Transverse colon (tissue), 4 donors: ENCODE data around the gene ADCY9. TPM values are rescaled to one million over a fixed set of nuclear protein-coding genes. Genes with fewer than 3 reads are reported as not detected.

Experiments
- DNase-seq: peaks from one replicate; pipeline ENCODE4 v3.0.0-alpha.2; 2019
- H3K27ac ChIP-seq, 4 donors: fragments of 200-600 bp; sonication (generic); 2 replicates each; pipeline ENCODE4 v1.5.1; 2016 to 2018; ENCODE audit warnings: inconsistent platforms in 4 of 4
- H3K27me3 ChIP-seq: fragments of 200-600 bp; sonication (generic); 2 replicates; pipeline ENCODE4 v1.5.1; 2017; ENCODE audit warnings: inconsistent platforms
- H3K36me3 ChIP-seq, 4 donors: fragments of 200-600 bp; sonication (generic); 2 replicates each; pipeline ENCODE4 v1.5.1; 2017 to 2019; ENCODE audit warnings: inconsistent platforms in 4 of 4
- H3K4me1 ChIP-seq, 4 donors: fragments of 200-600 bp; sonication (generic); 2 replicates each; pipeline ENCODE4 v1.5.1; 2017 to 2020; ENCODE audit warnings: inconsistent platforms in 4 of 4
- H3K4me3 ChIP-seq, 4 donors: fragments of 200-600 bp; sonication (generic); 1 replicate in 1 of 4; 2 replicates in 3 of 4; pipeline versions ENCODE4 v1.5.1 to v1.6.1; 2017 to 2019; ENCODE audit warnings: inconsistent platforms in 4 of 4
- H3K9me3 ChIP-seq, 2 donors: fragments of 200-600 bp; sonication (generic); 2 replicates each; pipeline ENCODE4 v1.5.1; 2017 to 2019; ENCODE audit warnings: inconsistent platforms in 2 of 2
- EP300 ChIP-seq: sonication (generic); formaldehyde crosslinking; IDR thresholded peaks from one replicate; pipeline ENCODE4 v1.6.1; 2017; ENCODE audit warnings: antibody characterized with exemption, low read depth
- POLR2A ChIP-seq: fragments of 450-650 bp; IDR thresholded peaks from one replicate; pipeline ENCODE4 v1.6.1; 2016; ENCODE audit warnings: antibody characterized with exemption, mild to moderate bottlenecking, moderate library complexity
- POLR2AphosphoS5 ChIP-seq, 3 donors: sonication (generic); formaldehyde crosslinking; IDR thresholded peaks; one replicate each; pipeline ENCODE4 v1.6.1; 2016; ENCODE audit warnings: antibody characterized with exemption in 3 of 3
- WGBS, 2 donors: methylation state at CpG; one replicate each; pipeline ENCODE4 v1.1.5; 2018; ENCODE audit warnings: low coverage in 1 of 2; 5-methylcytosine and 5-hydroxymethylcytosine counted together
- in situ Hi-C, 4 donors: fragments of 200-750 bp; cut with MboI; loops; one replicate each; pipeline versions ENCODE4 v1.15.0 to v1.15.1; 2017; ENCODE audit warnings: low sequenced_read_pairs in 3 of 4, low pct_ligation_motif_present in 1 of 4, low pct_unique_long_range_greater_than_20kb in 1 of 4
- intact Hi-C: fragments of 100-400 bp; cut with DNase I; formaldehyde crosslinking; loops from one replicate; pipeline ENCODE4 v1.15.1; 2023; ENCODE audit warnings: low total_unique reads
- total RNA-seq, 4 donors: library from RNA; depleted of rRNA; stranded (reverse); fragments of >200 nt; gene quantifications; one replicate each; pipeline ENCODE4 v1.1.0, GENCODE V29; 2016
- TF ChIP-seq, protein P1 (sequence below), 5 experiments: fragments of 200-600 bp in 3 of 5; fragments of 450-650 bp in 2 of 5; sonication (generic) in 3 of 5; IDR thresholded peaks; 1 replicate in 2 of 5; 2 replicates in 3 of 5; pipeline ENCODE4 v1.5.1; 2016 to 2017; ENCODE audit warnings: antibody characterized with exemption in 5 of 5, inconsistent platforms in 3 of 5, mild to moderate bottlenecking in 2 of 5, moderate library complexity in 1 of 5

Gene ADCY9
- total RNA-seq, 4 donors from 2014 or later = 33.7 to 46.0 (median 37.2) TPM

DNA sequence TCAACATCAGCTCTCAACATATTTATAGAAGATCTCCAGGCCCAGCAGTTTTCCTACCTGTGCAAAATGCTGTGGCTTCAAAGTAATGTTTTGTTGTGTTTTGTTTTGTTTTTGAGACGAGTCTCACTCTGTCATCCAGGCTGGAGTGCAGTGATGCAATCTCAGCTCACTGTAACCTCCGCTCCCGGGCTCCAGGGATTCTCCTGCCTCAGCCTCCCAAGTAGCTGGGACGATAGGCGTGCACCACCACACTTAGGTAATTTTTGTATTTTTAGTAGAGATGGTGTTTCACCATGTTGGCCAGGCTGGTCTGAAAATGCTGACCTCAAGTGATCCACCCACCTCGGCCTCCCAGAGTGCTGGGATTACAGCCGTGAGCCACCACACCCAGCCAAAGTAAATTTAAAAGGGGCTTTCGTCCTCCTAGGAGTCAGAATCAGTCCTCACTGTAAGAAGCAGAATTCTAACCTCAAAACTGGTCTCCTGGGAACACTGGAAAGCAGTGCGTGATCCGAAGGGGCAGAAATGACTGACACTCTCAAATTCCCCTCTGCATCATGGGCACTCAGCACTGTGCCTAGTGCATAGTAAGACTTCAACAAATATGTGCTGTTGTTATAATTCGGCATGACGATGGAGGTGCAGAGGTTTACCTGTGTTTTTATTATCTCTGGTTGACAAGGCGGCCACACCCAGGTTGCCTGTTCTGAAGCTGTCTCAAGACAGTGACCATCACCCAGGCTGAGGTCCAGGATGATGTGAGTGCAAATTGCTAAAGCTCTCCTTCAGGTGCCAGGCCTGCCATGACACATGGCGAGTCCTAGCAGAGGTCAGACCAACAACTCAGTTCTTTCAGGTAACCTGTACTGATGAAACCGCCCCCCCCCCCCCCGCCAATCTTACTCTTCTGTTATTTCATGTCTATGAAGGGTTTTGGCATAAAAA is 59.8 kb downstream of the ADCY9 start:
- in situ Hi-C loops (no loop called here), intact Hi-C loops (no loop called here)
- WGBS, 2 donors = 69 to 84% methylated on average over 11 to 16 of the region's 16 CpGs
- Histone ChIP-seq H3K4me1 (peaks cover 10 to 21% (median 20%) of the 10 kb centered on the region in 4 donors), H3K9me3 (peaks cover 7% of the 10 kb centered on the region in 2 donors), H3K4me3 (no peak overlapping the region), H3K27ac (no peak overlapping the region), H3K27me3 (no peaks in the 10 kb centered on the region), H3K36me3 (no peaks in the 10 kb centered on the region)
- no peak for TF ChIP-seq POLR2A
- TF ChIP-seq, protein P1, sequence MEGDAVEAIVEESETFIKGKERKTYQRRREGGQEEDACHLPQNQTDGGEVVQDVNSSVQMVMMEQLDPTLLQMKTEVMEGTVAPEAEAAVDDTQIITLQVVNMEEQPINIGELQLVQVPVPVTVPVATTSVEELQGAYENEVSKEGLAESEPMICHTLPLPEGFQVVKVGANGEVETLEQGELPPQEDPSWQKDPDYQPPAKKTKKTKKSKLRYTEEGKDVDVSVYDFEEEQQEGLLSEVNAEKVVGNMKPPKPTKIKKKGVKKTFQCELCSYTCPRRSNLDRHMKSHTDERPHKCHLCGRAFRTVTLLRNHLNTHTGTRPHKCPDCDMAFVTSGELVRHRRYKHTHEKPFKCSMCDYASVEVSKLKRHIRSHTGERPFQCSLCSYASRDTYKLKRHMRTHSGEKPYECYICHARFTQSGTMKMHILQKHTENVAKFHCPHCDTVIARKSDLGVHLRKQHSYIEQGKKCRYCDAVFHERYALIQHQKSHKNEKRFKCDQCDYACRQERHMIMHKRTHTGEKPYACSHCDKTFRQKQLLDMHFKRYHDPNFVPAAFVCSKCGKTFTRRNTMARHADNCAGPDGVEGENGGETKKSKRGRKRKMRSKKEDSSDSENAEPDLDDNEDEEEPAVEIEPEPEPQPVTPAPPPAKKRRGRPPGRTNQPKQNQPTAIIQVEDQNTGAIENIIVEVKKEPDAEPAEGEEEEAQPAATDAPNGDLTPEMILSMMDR (IDR thresholded peaks at IDR 0.05) = no peak
- TF ChIP-seq EP300 = no peak
- no peak for TF ChIP-seq POLR2AphosphoS5 (IDR thresholded peaks at IDR 0.05)
- DNase-seq = peak; percentile 22

DNA sequence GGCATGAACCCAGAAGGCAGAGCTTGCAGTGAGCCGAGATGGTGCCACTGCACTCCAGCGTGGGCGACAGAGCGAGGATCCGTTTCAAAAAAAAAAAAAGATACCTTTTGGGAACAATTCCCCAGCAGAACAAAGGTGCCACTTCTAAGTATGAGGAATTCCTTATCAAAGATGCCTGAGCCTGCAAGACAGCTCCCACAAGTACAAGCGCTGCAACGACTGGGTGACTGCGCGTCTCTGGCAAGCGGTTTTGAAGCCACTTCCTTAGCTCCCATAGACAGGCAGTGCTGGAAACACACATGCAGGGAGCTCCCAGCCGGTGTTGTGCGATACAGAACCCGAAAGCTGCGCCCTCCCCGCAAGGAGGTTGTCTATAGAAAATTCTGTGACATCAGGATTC is 60.5 kb downstream of the ADCY9 start:
- H3K36me3 ChIP-seq = no peaks in the 10 kb centered on the region
- no peaks in the 10 kb centered on the region for H3K27me3 ChIP-seq
- intact Hi-C loops (no loop called here), in situ Hi-C loops (no loop called here)
- no peak overlapping the region for H3K27ac ChIP-seq
- no peak for DNase-seq
- H3K4me1 ChIP-seq = peaks cover 10 to 21% (median 20%) of the 10 kb centered on the region in 4 donors
- H3K9me3 ChIP-seq = peaks cover under 1 to 1% of the 10 kb centered on the region in 2 donors
- no peak for TF ChIP-seq EP300
- TF ChIP-seq POLR2A = no peak
- TF ChIP-seq, protein P1 (IDR thresholded peaks at IDR 0.05) = no peak
- TF ChIP-seq POLR2AphosphoS5 (IDR thresholded peaks at IDR 0.05) = no peak
- WGBS, 2 donors = 95 to 100% methylated on average over 1 to 15 of the region's 15 CpGs
- H3K4me3 ChIP-seq = no peak overlapping the region

DNA sequence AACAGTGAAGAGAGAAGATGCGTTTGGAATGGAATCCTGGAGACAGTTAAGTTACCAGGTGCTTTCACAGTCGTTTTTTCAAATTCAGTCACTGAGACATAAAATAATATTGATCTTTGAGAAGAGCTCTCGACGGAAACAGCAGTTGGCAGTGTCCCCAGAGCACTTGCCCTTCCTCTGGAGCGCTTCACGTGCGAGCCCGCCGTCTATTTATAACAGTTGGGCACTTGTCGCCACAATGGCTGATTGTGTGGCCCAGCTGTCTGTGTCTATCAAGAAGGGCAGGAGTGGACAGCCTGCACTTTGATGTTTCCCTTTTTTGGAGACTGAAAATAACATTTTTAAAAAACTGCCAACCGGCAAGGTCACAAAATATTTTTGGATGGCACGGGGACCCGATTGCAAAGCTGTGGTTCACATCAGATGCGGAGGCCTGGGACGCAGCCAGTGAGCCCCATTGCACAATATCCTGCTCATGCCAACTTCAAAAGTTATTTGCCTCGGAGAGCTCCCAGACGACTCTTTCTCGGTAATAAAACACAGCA is 62.9 kb downstream of the ADCY9 start:
- in situ Hi-C loops (no loop called here), intact Hi-C loops (no loop called here)
- Histone ChIP-seq H3K4me1 (peaks cover 10 to 21% (median 20%) of the 10 kb centered on the region in 4 donors), H3K4me3 (peak overlapping the region in 1 of 4 donors; percentile 21), H3K36me3 (no peaks in the 10 kb centered on the region), H3K9me3 (no peaks in the 10 kb centered on the region), H3K27me3 (no peaks in the 10 kb centered on the region), H3K27ac (peak overlapping the region; percentile 68 to 77 (median 72))
- WGBS, 2 donors = 14 to 18% methylated on average over 13 to 18 of the region's 18 CpGs
- peak; percentile 69 for DNase-seq
- TF ChIP-seq POLR2AphosphoS5 (IDR thresholded peaks at IDR 0.05) (no peak), EP300 (no peak), POLR2A (no peak)
- TF ChIP-seq, protein P1 (IDR thresholded peaks at IDR 0.05) = no peak

DNA sequence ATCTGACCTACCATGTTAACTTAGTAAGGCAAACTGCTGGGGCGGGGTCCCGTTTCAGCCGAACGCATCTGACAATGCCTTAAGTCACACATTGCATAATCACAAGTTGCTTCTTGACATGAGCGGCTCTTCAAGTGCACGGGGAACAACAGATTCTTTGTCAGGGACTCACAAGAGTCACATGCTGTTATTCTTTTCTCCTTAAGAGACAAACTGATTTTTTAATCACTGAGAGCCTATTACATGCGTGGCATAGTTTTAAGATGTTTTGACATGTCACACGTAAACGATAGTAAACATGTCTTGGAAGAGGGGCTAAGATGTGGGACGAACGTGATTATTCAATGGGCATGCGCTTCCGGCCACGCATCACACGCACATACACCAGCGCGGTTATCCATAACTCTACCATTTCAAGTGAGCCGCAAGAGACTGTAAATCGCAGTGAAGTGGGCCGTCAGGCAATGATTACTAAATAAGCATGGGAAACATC is 63.4 kb downstream of the ADCY9 start:
- H3K4me3 ChIP-seq = peak overlapping the region in 1 of 4 donors; percentile 21
- in situ Hi-C loops (no loop called here), intact Hi-C loops (no loop called here)
- no peaks in the 10 kb centered on the region for H3K9me3 ChIP-seq
- TF ChIP-seq POLR2A = no peak
- TF ChIP-seq POLR2AphosphoS5 (IDR thresholded peaks at IDR 0.05) = peak in 1 of 3 donors; percentile 20
- WGBS, 2 donors = 34 to 37% methylated on average over 12 to 20 of the region's 20 CpGs
- DNase-seq = peak; percentile 43
- H3K27ac ChIP-seq = peak overlapping the region; percentile 68 to 77 (median 72)
- H3K27me3 ChIP-seq = no peaks in the 10 kb centered on the region
- peaks cover 10 to 21% (median 20%) of the 10 kb centered on the region in 4 donors for H3K4me1 ChIP-seq
- no peaks in the 10 kb centered on the region for H3K36me3 ChIP-seq
